NCI-H187 treated with DMSO at 0.1 percent for 48 hours (cell line): Measurements from ENCODE around the gene GABBR2.

ENCODE experiments used
- DNase-seq: peaks from one replicate; lab custom pipeline; 2025; lab: John Stamatoyannopoulos, UW

GABBR2 gene

DNA sequence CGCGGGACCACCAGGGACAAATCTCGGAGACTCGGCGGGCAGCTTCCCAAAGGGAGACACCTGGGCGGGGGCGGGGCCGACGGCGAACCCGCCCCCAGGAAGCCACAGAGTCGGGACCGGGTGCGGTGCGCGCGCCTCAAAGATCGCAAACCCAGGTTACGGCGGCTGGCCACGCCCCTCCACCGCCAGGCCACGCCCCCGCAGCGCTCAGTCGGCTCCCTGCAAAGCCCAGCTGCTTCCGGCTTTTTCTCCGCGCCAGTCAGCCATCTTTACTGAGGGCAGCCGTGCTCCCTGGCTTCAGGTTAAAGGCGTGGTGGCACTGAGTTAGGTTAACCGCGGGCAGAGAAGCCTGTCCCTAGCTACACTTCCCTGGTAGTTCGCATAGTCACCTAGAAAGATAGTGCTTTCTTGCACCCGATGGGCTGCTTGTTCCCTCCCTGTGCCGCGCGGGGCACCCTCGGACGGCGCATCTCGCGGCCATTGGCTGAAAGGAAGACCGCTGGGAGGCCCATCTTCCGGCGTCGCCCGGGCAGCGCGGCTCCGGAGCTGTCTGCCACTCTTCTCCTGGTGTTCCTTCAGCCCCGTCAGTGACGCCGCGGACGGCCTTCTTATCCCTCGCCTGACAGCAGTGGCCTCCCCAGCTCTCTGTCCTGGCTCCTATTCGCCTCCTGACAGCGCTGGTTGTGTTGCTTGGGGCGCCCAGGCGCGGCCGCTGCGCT lies 453.0 kb downstream of the GABBR2 start, which contains the start of gene TBC1D2:
Gene TBC1D2 (minus strand): TSS at position 72 of the 719 bp plus-strand sequence. CDS start 108 bp downstream, outside the sequence.
- peak; percentile 61 for DNase-seq

DNA sequence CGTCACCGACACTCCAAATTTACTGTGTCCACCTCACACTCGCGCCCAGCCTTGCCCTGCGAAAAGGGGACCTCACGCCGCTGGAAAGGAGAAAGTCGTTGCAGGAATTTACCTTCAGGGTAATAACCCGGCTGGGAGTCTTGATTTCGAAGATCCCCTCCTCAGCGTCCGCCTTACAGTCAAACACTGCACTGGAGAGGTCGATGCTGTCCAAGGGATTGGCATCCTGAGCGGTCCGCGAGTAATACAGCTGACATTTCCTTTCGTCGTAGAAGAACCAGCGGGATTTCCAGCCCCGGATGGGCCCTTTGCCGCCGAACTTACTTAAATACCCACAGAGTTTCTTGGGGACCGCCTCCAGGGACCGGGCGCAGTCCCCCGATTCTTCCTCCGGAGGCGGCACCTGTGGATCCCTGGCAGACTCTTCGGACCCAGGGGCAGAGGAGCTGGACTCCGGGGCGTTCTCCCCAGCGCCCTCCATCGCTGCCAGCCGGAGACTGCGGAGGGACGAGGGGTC lies 453.6 kb downstream of the GABBR2 start:
- DNase-seq, result no peak

DNA sequence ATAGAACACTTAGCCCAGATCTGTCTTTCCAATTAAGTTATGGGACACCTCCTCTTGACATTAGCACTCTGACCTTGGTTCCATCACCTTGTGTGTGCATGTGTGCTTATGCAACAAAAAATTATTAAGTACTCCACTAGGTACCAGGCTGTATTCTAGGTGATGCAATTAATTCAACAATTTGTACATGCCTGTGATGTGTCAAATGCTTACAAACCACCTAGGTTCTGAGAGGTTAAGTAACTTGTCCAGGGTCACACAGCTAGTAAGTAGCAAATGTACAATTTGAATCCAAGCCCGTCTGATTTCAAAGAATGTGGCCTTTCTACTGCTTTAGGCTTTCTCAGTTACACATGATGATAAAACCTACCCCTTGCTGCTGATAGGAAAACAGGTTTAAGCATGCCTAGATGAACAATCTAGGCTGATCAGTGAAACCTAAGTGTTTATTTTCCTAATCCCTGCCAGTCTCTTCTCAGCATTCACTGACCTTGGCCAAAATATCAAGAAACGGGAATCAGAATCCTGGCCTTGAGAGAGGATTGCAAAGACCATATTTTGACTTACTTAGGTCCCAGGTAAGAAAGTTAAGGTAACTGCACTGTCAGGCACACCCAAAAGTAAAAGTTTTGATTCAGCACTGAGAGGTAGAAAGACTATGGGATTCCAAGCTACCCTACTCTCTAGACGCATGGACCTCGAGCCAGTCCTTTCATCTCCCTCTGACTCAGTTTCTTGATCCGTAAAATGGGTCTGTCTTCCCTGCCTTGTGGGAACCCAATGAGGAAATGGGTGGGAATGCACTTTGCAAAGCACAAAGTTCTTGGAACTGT lies 454.3 kb downstream of the GABBR2 start:
- DNase-seq, result no peak

DNA sequence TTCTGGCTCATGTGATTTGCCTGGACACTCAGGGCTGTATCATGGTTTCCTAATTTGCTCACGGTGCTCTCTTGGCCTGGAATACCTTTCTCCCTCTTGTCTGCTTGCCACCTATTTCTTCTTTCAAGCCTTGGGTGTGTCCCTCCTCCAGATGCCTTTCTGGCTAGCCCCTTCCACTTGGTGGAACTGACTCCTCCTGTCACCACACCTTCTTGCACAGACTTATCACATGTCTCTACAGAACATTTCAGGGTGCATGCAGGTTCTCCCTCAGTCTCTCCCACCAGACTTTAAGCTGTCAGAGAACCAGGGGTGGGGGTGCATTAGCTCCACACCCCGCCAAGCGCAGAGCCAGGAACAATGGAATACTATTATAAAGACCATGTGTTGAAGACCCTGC lies 455.2 kb downstream of the GABBR2 start:
- no peak for DNase-seq

DNA sequence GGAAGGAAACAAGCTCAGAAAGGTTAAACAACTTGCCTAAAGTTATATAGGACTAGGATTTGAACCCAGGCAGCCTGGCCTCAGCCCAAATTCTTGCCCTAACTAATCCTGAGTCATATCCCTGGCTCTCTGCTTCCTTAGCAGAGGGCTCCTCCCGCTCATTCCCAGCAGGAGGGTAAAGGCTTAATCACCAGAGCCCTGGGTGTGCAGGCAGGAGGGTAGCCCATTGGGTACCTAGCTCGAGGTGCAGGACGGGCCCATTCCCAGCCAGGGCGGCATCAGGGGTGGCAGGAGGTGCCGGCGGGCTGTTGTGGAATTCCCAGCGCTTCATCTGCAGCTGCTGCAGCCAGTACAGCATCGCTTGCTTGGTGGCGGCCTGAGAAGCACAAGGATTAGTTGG lies 457.2 kb downstream of the GABBR2 start:
- DNase-seq, result no peak

DNA sequence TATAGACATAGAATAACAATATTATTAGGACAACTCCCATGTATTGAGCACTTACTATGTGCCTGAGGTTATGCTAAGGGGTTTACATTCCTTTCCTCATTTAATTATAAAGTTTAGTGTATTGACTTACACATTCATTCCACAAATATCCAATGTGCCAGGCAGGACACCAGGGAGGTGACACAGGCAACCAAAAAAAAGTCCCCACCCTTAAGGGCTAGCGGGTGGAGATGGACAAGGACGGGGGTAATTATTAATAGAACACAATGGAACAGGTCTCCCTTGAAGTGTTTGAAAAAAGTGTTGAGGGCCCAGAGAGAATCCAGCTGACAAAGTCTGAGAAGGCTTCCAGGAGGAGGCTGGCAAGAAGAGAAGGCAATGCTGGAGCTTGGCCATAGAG lies 459.0 kb downstream of the GABBR2 start:
- DNase-seq, result no peak

DNA sequence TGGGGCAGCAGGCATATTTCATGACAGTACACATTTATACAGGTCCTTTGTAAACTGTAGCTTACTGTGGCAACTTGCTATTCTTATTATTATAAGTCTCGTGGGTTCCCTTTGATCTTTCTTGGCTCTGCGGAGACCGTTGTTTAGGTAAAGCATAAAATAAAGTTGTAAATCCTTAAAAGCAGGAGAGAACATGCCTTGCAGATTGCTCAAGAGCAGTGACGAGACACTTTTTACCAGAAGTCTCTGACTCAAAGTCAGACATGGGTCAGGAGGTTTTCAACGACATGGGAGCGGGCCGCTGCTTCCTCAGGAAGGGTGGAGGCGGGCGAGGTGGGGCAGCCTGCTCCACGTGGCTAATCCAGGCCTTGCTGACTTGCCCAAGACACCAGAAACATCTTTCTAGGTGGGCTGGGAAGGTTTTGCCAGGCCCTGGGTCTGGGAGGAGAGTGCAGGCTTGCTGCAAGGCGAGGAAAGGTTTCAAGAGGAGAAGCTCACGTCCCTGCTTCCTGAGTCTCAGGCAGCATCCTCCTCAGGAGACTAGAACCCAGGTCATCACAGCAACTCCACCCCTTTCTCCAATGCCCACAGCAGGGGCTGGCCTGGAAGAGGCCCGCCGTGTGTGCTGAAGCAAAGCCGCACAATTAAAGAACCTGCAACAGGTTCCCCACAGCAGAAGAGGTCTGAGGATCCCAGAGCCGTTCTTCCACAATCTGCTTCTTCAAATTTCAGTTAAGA lies 459.8 kb downstream of the GABBR2 start:
- no peak for DNase-seq

DNA sequence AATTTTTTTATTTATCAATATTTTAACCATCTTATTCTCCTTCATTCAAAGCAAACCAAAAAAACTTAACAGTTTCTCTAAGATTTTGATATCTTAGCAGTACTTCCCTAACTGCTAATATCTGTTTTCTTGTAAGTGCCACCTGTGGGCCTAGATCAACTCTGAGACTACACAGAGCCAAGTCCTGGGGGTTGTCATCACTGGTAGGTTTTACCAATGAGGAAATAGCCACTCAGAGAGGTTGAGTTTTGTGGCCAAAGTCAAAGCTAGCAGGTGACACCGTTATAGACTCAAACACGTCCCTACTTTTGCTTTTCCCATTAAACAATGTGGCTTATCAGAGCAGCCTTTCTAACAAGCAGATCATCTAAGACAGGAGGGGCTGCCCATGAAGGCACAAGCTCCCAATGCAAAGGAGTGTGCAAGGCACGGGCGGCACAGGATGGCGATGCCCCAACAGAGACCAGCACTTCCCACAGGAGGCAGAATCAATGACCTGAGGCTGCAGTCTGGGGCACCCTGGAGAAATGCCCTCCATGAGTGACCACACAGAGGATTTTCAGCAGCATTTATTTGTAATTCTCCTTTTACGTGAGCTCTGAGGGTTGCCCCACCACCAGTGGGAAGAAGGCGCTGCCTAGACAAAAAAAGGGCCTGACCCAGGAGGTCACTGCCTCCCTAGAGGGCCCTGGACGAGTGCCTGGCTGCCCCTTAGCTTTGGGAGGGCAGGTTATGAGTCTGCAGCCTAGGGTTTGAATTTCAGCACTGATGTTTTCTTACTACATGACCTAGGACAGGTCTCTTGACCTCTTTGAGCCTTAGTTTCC lies 460.7 kb downstream of the GABBR2 start:
- DNase-seq, result no peak

DNA sequence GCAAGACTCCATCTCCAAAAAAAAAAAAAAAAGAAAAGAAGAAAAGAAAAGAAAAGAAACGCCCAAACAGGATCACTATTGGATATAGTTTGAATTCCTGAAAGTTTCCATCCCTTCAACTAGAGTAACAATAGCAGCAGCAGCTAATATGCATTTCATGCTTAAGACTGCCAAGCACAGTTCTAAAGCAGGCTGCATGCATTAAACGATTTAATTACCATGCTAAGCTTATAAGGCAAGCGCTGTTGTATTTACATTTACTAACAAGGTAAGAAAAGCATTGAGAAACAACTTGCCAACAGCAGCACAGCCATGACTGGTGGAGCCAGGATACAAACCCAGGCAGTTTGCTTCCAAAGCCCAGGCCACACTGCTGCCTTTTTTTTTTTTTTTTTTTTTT lies 466.3 kb downstream of the GABBR2 start:
- no peak for DNase-seq

DNA sequence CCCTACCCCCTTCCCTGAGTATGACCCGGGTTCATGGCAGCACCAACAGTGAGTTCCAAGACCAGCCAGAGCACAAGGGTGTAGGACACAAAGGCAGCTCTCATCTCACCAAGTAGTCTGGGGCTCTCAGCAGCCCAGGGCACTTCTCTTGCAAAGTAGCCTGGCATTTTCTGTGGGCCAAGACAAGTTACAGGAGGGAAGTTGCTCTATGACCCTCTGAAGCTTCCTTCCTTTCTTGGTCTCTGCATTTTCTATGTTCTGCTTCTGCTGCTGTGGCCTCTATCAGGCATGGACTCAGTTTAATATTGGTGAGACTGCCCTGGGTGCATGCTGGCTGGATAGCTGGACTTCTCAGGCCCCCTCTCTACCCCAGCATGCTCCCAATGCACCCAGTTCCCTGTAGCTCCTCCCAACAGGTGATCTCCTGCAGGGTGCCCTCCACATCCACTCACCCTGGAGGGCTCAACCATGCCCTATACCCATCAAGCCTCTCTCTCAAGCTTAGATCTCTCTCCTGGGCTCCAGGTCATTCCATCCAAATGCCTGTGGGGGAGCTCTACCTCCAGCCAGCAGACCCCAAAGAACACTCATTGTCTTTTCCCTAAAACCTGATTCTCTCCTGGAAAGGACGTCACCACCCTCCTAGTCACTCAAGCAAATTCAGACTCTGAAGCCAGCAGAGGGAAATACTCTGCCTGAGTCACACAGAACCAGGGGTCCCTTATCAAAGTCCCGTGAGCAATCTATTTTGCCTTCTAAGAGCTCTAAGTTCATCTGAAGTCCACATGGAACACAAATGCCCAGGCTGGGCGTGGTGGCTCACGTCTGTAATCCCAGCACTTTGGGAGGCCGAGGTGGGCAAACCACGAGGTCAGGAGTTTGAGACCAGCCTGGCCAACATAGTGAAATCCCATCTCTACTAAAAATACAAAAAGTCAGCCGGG lies 467.1 kb downstream of the GABBR2 start:
- no peak for DNase-seq

DNA sequence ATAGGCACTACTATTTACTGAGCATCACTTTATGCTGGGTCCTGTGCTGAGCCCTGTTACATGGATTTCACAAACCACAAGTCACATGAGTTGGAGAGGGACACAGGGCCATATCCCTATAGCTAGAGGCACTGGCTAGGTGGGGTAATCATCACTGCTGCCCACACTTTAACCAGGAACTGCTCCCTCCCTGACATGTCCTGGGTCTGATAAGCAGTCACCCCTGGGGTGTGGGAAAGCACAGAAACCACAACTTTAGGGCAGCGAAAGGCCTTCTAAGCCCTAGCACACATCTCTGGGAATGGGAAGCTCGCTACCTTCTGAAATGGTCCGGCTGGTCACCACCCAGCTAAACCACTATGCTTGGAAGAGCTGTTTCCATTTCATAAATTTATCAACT lies 468.3 kb downstream of the GABBR2 start:
- DNase-seq, result no peak
